HG03520 (cell line): Measurements from ENCODE around the gene OR1D2.
"Not testable (repeated sequence)": the region's sequence is repeated elsewhere in the genome, so short reads cannot be mapped to it uniquely, and the experiment has no call there.

Experiments
- ATAC-seq: cut with Tn5 transposase; IDR thresholded peaks from one replicate; pipeline ENCODE4 v1.9.1; 2021; ENCODE audit warnings: mild to moderate bottlenecking, moderate library complexity; ENCODE audit not compliant: unreplicated experiment

Gene OR1D2

GRCh38 chr17:3104322-3104721 lies at the start of gene OR1D2:
Gene OR1D2, minus strand, starts transcription at chr17:3104422. Its CDS starts 11,426 bp downstream, at chr17:3092996.
- no peak for ATAC-seq

GRCh38 chr17:3137494-3137893 lies 33.3 kb upstream of the OR1D2 start:
- ATAC-seq, result not testable (repeated sequence)

GRCh38 chr17:3127451-3127850 lies 23.2 kb upstream of the OR1D2 start, which contains the start of gene OR1G1:
Gene OR1G1, minus strand, starts transcription at chr17:3127551. Its CDS starts 0 bp downstream, at chr17:3127551.
- ATAC-seq, result no peak

- not testable (repeated sequence) for ATAC-seq
Observed at GRCh38 chr17:3073850-3074249, 30.4 kb downstream of the OR1D2 start.

- ATAC-seq, result not testable (repeated sequence)
Observed at GRCh38 chr17:3065192-3065591, 39.0 kb downstream of the OR1D2 start.

GRCh38 chr17:3063507-3063906 lies 40.7 kb downstream of the OR1D2 start, which contains the start of gene OR1D5:
Gene OR1D5, minus strand, starts transcription at chr17:3063607. Its CDS starts 0 bp downstream, at chr17:3063607.
- ATAC-seq, result not testable (repeated sequence)

- ATAC-seq, result not testable (repeated sequence)
Observed at GRCh38 chr17:3062824-3063377, 41.3 kb downstream of the OR1D2 start.

GRCh38 chr17:3054868-3055267 lies 49.4 kb downstream of the OR1D2 start:
- not testable (repeated sequence) for ATAC-seq

GRCh38 chr17:3049705-3050295 lies 54.4 kb downstream of the OR1D2 start:
- ATAC-seq, result no peak

- peak; percentile 97 for ATAC-seq
Observed at GRCh38 chr17:3048727-3049471, 55.3 kb downstream of the OR1D2 start.

GRCh38 chr17:3046753-3047152 lies 57.5 kb downstream of the OR1D2 start:
- ATAC-seq, result no peak

- no peak for ATAC-seq
Observed at GRCh38 chr17:3043737-3044365, 60.4 kb downstream of the OR1D2 start.

- no peak for ATAC-seq
Observed at GRCh38 chr17:3040882-3041281, 63.3 kb downstream of the OR1D2 start.

- no peak for ATAC-seq
Observed at GRCh38 chr17:3039736-3040135, 64.5 kb downstream of the OR1D2 start.

GRCh38 chr17:3038941-3039340 lies 65.3 kb downstream of the OR1D2 start:
- no peak for ATAC-seq
